PC-3 (cell line): ENCODE data around the gene ZSCAN31. TPM values are rescaled to one million over a fixed set of nuclear protein-coding genes. Genes with fewer than 3 reads are reported as not detected.
"Not testable (repeated sequence)": the region's sequence is repeated elsewhere in the genome, so short reads cannot be mapped to it uniquely, and the experiment has no call there.

ENCODE experiments used
- ATAC-seq: fragments of 200-7000 bp; cut with Tn5 transposase; 2 replicates; pipeline ENCODE4 v1.9.1; 2020; ENCODE audit warnings: mild to moderate bottlenecking, moderate library complexity
- BruUV-seq: library from RNA; stranded (reverse); fragments of 400-500 nt; replicated peaks from 2 replicates; lab custom pipeline; 2021; lab: Mats Ljungman, UMichigan
- CTCF ChIA-PET: fragments of 300-600 bp; sonication (Branson Sonifier 250); formaldehyde crosslinking; loops from one replicate; lab custom pipeline; 2022; ENCODE audit warnings: antibody characterized with exemption; lab: Charles Lee
- POLR2A ChIA-PET: fragments of 300-600 bp; sonication (Branson Sonifier 250); formaldehyde crosslinking; loops from one replicate; lab custom pipeline; 2022; ENCODE audit warnings: antibody characterized with exemption; ENCODE audit not compliant: unreplicated experiment; lab: Charles Lee
- DNase-seq: peaks from one replicate; pipeline ENCODE4 v3.0.0-alpha.2; 2015
- H2AFZ ChIP-seq: fragments of 300-600 bp; sonication (generic); 2 replicates; pipeline ENCODE4 v1.6.0; 2016; ENCODE audit warnings: antibody characterized with exemption, low read length
- H3F3A ChIP-seq: fragments of 300-600 bp; sonication (generic); one replicate; pipeline ENCODE4 v1.6.0; 2017; ENCODE audit warnings: antibody characterized with exemption, low read length, control low read depth, mild to moderate bottlenecking; ENCODE audit not compliant: unreplicated experiment
- H3K27ac ChIP-seq: fragments of 300-600 bp; sonication (generic); 2 replicates; pipeline ENCODE4 v1.5.1; 2016; ENCODE audit warnings: mild to moderate bottlenecking, low read length
- H3K27me3 ChIP-seq: fragments of 300-600 bp; sonication (generic); 2 replicates; pipeline ENCODE4 v1.6.1; 2016; ENCODE audit warnings: low read length, mixed read lengths
- H3K36me3 ChIP-seq: fragments of 300-600 bp; sonication (generic); 2 replicates; pipeline ENCODE4 v1.6.1; 2016; ENCODE audit warnings: low read depth, mixed run types, low read length, mixed read lengths
- H3K4me1 ChIP-seq: fragments of 300-600 bp; sonication (generic); 2 replicates; pipeline ENCODE4 v1.5.1; 2016; ENCODE audit warnings: low read length; ENCODE audit not compliant: insufficient read depth
- H3K4me2 ChIP-seq: fragments of 300-600 bp; sonication (generic); 2 replicates; pipeline ENCODE4 v1.6.0; 2016; ENCODE audit warnings: low read length
- H3K4me3 ChIP-seq: fragments of 300-600 bp; sonication (generic); 2 replicates; pipeline ENCODE4 v1.5.1; 2016; ENCODE audit warnings: mild to moderate bottlenecking, low read length, mixed read lengths
- H3K79me2 ChIP-seq: fragments of 300-600 bp; sonication (generic); 2 replicates; pipeline ENCODE4 v1.6.1; 2017; ENCODE audit warnings: low read length, mixed read lengths
- H3K9ac ChIP-seq: fragments of 300-600 bp; sonication (generic); 2 replicates; pipeline ENCODE4 v1.6.0; 2016; ENCODE audit warnings: mild to moderate bottlenecking, low read length
- H3K9me2 ChIP-seq: fragments of 300-600 bp; sonication (generic); replicated peaks from 2 replicates; pipeline ENCODE4 v1.6.1; 2016; ENCODE audit warnings: mixed run types, low read length, mixed read lengths
- H3K9me3 ChIP-seq: fragments of 300-600 bp; sonication (generic); 2 replicates; pipeline ENCODE4 v1.6.1; 2016; ENCODE audit warnings: low read length, mixed read lengths
- H4K20me1 ChIP-seq: fragments of 300-600 bp; sonication (generic); 2 replicates; pipeline ENCODE4 v1.6.1; 2016; ENCODE audit warnings: low read length, mixed read lengths
- CTCF ChIP-seq: fragments of 300-600 bp; sonication (generic); conservative IDR thresholded peaks from 2 replicates; pipeline ENCODE4 v1.5.1; 2017; ENCODE audit warnings: antibody characterized with exemption, low read depth, mild to moderate bottlenecking, low read length
- EZH2 ChIP-seq: fragments of 300-600 bp; sonication (generic); IDR thresholded peaks from one replicate; pipeline ENCODE4 v1.6.1; 2017; ENCODE audit warnings: antibody characterized with exemption, mild to moderate bottlenecking, low read length; ENCODE audit not compliant: unreplicated experiment
- EZH2phosphoT487 ChIP-seq: fragments of 300-600 bp; sonication (generic); IDR thresholded peaks from 2 replicates; pipeline ENCODE4 v1.6.1; 2018; ENCODE audit warnings: mild to moderate bottlenecking, antibody characterized with exemption, low read length, borderline replicate concordance
- intact Hi-C: fragments of 100-400 bp; cut with micrococcal nuclease; formaldehyde crosslinking; loops from 2 replicates; pipeline ENCODE4 v1.9.0; 2023
- total RNA-seq: library from RNA; depleted of rRNA; stranded (reverse); fragments of >200 nt; gene quantifications from 2 replicates; pipeline ENCODE4 v1.2.3, GENCODE V29; 2014

Gene ZSCAN31
- total RNA-seq, 1 experiment from 2014 or later, result 16.9 TPM

DNA sequence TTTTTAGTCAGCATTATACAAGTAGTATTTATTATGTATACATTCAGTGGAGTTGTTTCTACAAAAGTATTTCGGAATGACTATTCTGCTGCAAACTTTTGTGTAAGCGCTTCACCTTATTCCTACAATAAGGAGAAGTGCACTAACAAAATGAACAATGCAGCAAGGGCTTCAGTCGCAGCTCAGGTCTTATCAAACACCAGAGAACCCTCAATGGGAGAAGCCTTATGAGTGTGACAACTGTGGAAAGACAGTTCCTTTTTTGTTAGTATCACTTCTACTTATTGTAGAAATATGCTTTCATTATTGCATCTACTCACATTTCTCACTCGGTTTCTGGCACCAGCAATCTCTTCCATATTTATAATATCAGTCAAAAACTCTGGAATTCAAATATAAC, 32.6 kb upstream of the ZSCAN31 start:
- no peak overlapping the region for H3K4me2 ChIP-seq
- CTCF ChIA-PET, result no interaction called here
- DNase-seq (no peak), ATAC-seq (no peak)
- no peaks in the 10 kb centered on the region for H3K4me1 ChIP-seq
- H3K9ac ChIP-seq, result no peak overlapping the region
- TF ChIP-seq EZH2phosphoT487 (no peak), CTCF (no peak), EZH2 (no peak)
- H3K36me3 ChIP-seq, result 0 out of 2 replicates have a peak, but pooled peaks cover 7% of the 10 kb centered on the region
- H4K20me1 ChIP-seq, result no peaks in the 10 kb centered on the region
- POLR2A ChIA-PET, result no interaction called here
- H3K9me2 ChIP-seq, result no peaks in the 10 kb centered on the region
- no peaks in the 10 kb centered on the region for H3K79me2 ChIP-seq
- intact Hi-C loops, result no loop called here
- H3K27ac ChIP-seq, result no peak overlapping the region
- no TSS peak for BruUV-seq
- H2AFZ ChIP-seq, result no peak overlapping the region
- H3K9me3 ChIP-seq, result no peaks in the 10 kb centered on the region
- H3K4me3 ChIP-seq, result no peak overlapping the region
- no peaks in the 10 kb centered on the region for H3K27me3 ChIP-seq
- H3F3A ChIP-seq, result no peaks in the 10 kb centered on the region

DNA sequence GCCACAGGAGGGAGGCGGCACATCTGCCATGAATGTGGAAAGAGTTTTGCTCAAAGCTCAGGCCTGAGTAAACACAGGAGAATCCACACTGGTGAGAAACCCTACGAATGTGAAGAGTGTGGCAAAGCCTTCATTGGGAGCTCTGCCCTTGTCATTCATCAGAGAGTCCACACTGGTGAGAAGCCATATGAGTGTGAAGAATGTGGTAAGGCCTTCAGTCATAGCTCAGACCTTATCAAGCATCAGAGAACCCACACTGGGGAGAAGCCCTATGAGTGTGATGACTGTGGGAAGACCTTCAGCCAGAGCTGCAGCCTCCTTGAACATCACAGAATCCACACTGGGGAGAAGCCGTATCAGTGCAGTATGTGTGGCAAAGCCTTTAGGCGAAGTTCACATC, 29.6 kb upstream of the ZSCAN31 start:
- POLR2A ChIA-PET, result not testable (repeated sequence)
- BruUV-seq, result TSS peak; percentile 10

GRCh38 chr6:28360961-28361360, 25.0 kb upstream of the ZSCAN31 start:
- no TSS peak for BruUV-seq
- Histone ChIP-seq H3K27me3 (no peaks in the 10 kb centered on the region), H3K4me2 (no peak overlapping the region), H3K36me3 (peaks cover 14% of the 10 kb centered on the region), H3F3A (no peaks in the 10 kb centered on the region), H3K27ac (no peak overlapping the region), H3K9me2 (no peaks in the 10 kb centered on the region), H4K20me1 (no peaks in the 10 kb centered on the region), H3K9ac (no peak overlapping the region), H3K4me3 (no peak overlapping the region), H3K4me1 (peaks cover 13% of the 10 kb centered on the region), H2AFZ (no peak overlapping the region), H3K79me2 (0 out of 2 replicates have a peak, but pooled peaks cover 5% of the 10 kb centered on the region), H3K9me3 (no peaks in the 10 kb centered on the region)
- TF ChIP-seq EZH2 (no peak), EZH2phosphoT487 (no peak), CTCF (no peak)
- intact Hi-C loops, result no loop called here
- ATAC-seq, result no peak
- no peak for DNase-seq
- CTCF ChIA-PET, result no interaction called here
- POLR2A ChIA-PET, result no interaction called here

More for the DNA sequence above, 29.6 kb upstream of the ZSCAN31 start:
- H3K9ac ChIP-seq, H3K79me2 ChIP-seq, intact Hi-C loops, H3K4me1 ChIP-seq, H3K27me3 ChIP-seq, H3K9me3 ChIP-seq, H3K4me3 ChIP-seq, H3K27ac ChIP-seq, H3K4me2 ChIP-seq, H2AFZ ChIP-seq, ATAC-seq, DNase-seq, H3F3A ChIP-seq, H4K20me1 ChIP-seq, CTCF ChIA-PET, H3K9me2 ChIP-seq: not testable (repeated sequence)
- 0 out of 2 replicates have a peak, but pooled peaks cover 11% of the 10 kb centered on the region for H3K36me3 ChIP-seq

- BruUV-seq, H3K9ac ChIP-seq, DNase-seq, H3K27me3 ChIP-seq, H3K9me3 ChIP-seq, H4K20me1 ChIP-seq, H3F3A ChIP-seq, H3K9me2 ChIP-seq, ATAC-seq, H3K36me3 ChIP-seq, H3K27ac ChIP-seq, POLR2A ChIA-PET, H3K4me2 ChIP-seq, H3K4me3 ChIP-seq, H2AFZ ChIP-seq: not testable (repeated sequence)
- intact Hi-C loops, result loop anchor here (10.0 kb wide), 1 partner anchor 455 kb away; no protein-coding TSS in a partner anchor
- peaks cover 26% of the 10 kb centered on the region for H3K4me1 ChIP-seq
- CTCF ChIA-PET, result interaction anchor here (0.6 kb wide), 1 partner anchor 80 kb away, joined by 3 read pairs; no protein-coding TSS in a partner anchor
- H3K79me2 ChIP-seq, result peaks cover 14% of the 10 kb centered on the region; the same call in 1 of the 2 replicates
Measured at GRCh38 chr6:28359562-28359961, 23.6 kb upstream of the ZSCAN31 start.
